ENCODE data around the gene ZNF813. TPM values are rescaled to one million over a fixed set of nuclear protein-coding genes. Genes with fewer than 3 reads are reported as not detected.
"Not testable (repeated sequence)": the region's sequence is repeated elsewhere in the genome, so short reads cannot be mapped to it uniquely, and the experiment has no call there.

ZNF813 gene
- polyA plus RNA-seq, 1 experiment: 0.60 TPM

DNA sequence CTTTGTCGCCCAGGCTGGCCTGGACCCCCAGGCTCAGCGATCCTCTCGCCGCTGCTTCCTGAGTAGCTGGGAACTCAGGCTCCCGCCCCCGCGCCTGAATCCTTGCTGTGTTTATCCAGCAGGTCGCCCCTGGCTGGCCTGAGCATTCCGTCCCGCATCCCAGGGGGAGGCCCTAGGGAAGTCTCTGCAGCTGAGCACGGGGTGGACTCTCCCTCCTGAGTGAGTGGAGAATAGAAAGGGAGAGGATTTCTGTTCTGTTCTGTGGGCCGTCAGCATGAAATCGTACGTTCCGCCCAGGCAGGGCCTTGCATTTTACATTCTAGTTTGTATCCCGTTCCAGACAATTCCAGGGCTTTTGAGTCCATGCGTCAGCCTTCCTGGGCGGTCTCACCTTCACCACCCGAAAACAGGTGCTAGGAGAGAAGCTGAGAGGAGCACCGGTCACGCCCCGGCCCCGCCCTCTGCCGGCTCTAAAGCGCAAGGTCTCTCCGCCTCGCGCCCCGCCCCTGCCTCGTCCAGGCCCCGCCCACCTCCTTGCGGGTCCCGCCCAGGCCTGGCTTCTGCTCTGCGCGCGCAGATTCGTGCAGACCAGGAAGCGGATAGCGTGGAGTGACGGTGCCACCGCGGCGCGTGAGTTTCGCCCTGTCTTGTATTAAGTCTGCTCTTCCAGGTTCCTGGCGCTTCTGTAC, 36.0 kb upstream of the ZNF813 start, which contains the start of gene ZNF761:
Gene ZNF761 (plus strand): TSS at position 586 of the 689 bp plus-strand sequence. CDS start 15,285 bp downstream, outside the sequence.
- CTCF ChIA-PET: interaction anchor here (1.2 kb wide), 1 partner anchor 8 kb away, joined by 4 read pairs; no protein-coding TSS in a partner anchor
- Histone ChIP-seq H3K36me3 (ENCODE audit: control insufficient read depth, insufficient read depth, low read length) (no peaks in the 10 kb centered on the region; the same call in 1 of the 2 replicates), H3K27me3 (ENCODE audit: control insufficient read depth, insufficient read depth, low read length) (no peaks in the 10 kb centered on the region), H3K4me3 (ENCODE audit: low read depth, low read length) (peak within 1 kb of the TSS; percentile 79)
- TF ChIP-seq, protein P1, sequence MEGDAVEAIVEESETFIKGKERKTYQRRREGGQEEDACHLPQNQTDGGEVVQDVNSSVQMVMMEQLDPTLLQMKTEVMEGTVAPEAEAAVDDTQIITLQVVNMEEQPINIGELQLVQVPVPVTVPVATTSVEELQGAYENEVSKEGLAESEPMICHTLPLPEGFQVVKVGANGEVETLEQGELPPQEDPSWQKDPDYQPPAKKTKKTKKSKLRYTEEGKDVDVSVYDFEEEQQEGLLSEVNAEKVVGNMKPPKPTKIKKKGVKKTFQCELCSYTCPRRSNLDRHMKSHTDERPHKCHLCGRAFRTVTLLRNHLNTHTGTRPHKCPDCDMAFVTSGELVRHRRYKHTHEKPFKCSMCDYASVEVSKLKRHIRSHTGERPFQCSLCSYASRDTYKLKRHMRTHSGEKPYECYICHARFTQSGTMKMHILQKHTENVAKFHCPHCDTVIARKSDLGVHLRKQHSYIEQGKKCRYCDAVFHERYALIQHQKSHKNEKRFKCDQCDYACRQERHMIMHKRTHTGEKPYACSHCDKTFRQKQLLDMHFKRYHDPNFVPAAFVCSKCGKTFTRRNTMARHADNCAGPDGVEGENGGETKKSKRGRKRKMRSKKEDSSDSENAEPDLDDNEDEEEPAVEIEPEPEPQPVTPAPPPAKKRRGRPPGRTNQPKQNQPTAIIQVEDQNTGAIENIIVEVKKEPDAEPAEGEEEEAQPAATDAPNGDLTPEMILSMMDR (IDR thresholded peaks at IDR 0.05; ENCODE audit: insufficient read depth, low read depth, low read length): peak; percentile 59
- peak; percentile 35 for DNase-seq (ENCODE audit: low read depth)
- POLR2A ChIA-PET: no interaction called here

DNA sequence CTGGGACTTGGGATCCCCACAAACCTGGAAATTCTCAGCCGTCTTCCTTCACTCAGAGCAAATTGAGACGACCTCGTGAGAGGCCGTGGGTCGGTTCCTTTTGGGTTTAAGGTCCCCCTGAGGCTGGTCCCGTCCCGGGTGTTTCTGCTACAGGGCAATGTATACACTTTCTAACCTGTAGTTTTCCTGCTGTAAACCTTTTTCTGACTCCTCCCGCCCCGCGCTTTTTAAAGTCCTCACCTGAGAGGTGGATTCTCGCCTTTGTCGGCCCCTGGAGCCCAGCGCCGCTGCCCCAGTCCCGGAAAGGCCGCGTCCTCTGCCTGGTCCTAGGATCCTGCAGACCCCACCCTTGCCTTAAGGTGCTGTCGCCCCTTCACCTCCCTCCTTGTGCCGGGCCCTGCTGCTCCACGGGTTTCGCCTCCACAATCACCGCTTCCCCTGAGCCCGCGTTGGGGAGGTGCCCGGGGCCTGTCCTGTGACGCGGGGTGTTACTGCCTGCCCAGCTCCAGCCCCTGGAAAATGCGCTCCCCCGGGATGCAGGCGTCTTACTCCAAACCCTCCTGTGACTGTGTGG, 35.4 kb upstream of the ZNF813 start:
- TF ChIP-seq, protein P1 (IDR thresholded peaks at IDR 0.05; ENCODE audit: insufficient read depth, low read depth, low read length): no peak
- no peak for DNase-seq (ENCODE audit: low read depth)
- Histone ChIP-seq H3K36me3 (ENCODE audit: control insufficient read depth, insufficient read depth, low read length) (no peaks in the 10 kb centered on the region; the same call in 1 of the 2 replicates), H3K4me3 (ENCODE audit: low read depth, low read length) (peak overlapping the region; percentile 79), H3K27me3 (ENCODE audit: control insufficient read depth, insufficient read depth, low read length) (no peaks in the 10 kb centered on the region)
- ChIA-PET CTCF (no interaction called here), POLR2A (no interaction called here)

DNA sequence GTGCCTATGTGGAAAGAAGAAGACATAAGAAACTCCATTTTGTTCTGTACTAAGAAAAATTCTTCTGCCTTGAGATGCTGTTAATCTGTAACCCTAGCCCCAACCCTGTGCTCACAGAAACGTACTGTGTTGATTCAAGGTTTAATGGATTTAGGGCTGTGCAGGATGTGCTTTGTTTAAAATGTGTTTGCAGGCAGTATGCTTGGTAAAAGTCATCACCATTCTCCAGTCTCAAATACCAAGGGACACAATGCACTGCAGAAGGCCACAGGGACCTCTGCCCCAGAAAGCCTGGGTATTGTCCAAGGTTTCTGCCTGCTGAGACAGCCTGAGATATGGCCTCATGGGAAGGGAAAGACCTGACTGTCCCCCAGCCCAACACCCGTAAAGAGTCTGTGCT, 23.7 kb upstream of the ZNF813 start:
- CTCF ChIA-PET; H3K27me3 ChIP-seq (ENCODE audit: control insufficient read depth, insufficient read depth, low read length); POLR2A ChIA-PET; H3K4me3 ChIP-seq (ENCODE audit: low read depth, low read length); H3K36me3 ChIP-seq (ENCODE audit: control insufficient read depth, insufficient read depth, low read length); DNase-seq (ENCODE audit: low read depth): not testable (repeated sequence)

DNA sequence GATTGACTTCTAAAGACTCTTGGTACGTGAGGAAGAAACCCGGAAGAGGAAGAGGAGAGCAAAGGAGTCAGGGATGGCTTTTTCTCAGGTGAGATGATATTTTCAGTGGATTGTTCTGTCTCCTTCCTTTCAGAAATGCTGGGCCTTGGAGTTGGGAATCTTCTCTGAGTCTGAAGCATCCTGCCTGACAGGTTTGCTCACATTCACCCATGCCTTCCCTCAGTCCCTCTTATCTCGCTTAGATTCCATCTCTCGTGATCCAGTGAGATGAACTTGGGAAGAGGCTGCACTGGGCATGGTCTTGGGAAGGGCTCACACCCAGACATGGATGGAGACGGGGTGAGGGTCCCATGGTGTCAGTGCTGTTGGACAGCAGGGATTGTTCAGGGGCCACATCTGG, 20.3 kb upstream of the ZNF813 start:
- H3K36me3 ChIP-seq (ENCODE audit: control insufficient read depth, insufficient read depth, low read length); CTCF ChIA-PET; POLR2A ChIA-PET; H3K27me3 ChIP-seq (ENCODE audit: control insufficient read depth, insufficient read depth, low read length); DNase-seq (ENCODE audit: low read depth); H3K4me3 ChIP-seq (ENCODE audit: low read depth, low read length): not testable (repeated sequence)

DNA sequence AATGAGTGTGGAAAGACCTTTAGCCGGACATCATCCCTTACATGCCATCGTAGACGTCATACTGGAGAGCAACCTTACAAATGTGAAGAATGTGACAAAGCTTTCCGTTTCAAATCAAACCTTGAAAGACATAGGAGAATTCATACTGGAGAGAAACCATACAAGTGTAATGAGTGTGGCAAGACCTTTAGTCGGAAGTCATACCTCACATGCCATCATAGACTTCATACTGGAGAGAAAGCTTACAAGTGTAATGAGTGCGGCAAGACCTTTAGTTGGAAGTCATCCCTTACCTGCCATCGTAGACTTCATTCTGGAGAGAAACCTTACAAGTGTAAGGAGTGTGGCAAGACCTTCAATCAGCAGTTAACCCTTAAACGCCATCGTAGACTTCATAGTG, 11.7 kb upstream of the ZNF813 start:
- Histone ChIP-seq H3K27me3 (ENCODE audit: control insufficient read depth, insufficient read depth, low read length) (no peaks in the 10 kb centered on the region), H3K36me3 (ENCODE audit: control insufficient read depth, insufficient read depth, low read length) (peaks cover 7% of the 10 kb centered on the region), H3K4me3 (ENCODE audit: low read depth, low read length) (no peak overlapping the region)
- POLR2A ChIA-PET: no interaction called here
- no peak for DNase-seq (ENCODE audit: low read depth)
- CTCF ChIA-PET: no interaction called here
- TF ChIP-seq, protein P1 (IDR thresholded peaks at IDR 0.05; ENCODE audit: insufficient read depth, low read depth, low read length): no peak

DNA sequence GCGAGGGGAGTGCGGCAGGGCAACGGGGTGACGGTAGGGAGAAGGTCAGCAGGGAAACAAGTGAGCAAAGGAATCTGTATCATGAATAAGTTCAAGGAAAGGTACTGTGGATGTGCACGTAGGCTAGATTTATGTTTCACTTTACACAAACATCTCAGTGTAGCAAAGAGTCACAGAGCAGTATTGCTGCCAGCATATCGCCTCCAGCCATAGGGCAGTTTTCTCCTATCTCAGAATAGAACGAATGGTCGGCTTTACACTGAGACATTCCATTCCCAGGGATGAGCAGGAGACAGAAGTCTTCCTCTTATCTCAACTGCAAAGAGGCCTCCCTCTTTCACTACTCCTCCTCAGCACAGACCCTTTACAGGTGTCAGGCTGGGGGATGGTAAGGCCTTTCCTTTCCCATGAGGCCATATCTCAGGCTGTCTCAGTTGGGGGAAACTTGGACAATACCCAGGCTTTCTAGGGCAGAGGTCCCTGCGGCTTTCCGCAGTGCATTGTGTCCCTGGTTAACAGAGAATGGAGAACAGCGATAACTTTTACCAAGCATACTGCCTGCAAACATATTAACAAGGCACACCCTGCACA, 7.3 kb upstream of the ZNF813 start:
- POLR2A ChIA-PET; DNase-seq (ENCODE audit: low read depth); H3K27me3 ChIP-seq (ENCODE audit: control insufficient read depth, insufficient read depth, low read length); H3K4me3 ChIP-seq (ENCODE audit: low read depth, low read length); H3K36me3 ChIP-seq (ENCODE audit: control insufficient read depth, insufficient read depth, low read length); CTCF ChIA-PET: not testable (repeated sequence)
